COLO668 (cell line): ENCODE measurements around the gene SLC39A3.

Experiments
- DNase-seq: peaks from one replicate; lab custom pipeline; 2025; ENCODE audit not compliant: unreplicated experiment; lab: John Stamatoyannopoulos, UW

SLC39A3 gene

DNA sequence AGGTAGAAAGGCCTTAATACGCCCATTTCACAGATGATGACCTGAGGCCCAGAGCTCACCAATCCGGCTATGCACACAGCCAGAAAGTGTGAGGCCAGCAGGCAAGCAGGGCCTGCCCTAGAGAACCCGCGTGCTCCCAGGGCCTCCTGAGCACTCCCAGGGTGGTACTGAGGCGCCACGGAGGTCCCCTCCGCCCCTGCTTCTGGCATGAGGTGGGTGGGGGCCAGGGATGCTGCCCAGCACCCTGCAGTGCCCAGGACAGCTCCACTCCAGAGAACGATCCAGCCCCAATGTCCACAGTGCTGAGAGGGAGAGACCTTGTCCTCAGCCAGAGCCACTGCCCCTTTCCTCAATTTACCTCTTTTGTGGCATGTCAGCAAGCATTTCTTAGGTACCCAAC is 29.4 kb upstream of the SLC39A3 start:
- no peak for DNase-seq

- no peak for DNase-seq
Measured at GRCh38 chr19:2768365-2769132, 28.7 kb upstream of the SLC39A3 start.

DNA sequence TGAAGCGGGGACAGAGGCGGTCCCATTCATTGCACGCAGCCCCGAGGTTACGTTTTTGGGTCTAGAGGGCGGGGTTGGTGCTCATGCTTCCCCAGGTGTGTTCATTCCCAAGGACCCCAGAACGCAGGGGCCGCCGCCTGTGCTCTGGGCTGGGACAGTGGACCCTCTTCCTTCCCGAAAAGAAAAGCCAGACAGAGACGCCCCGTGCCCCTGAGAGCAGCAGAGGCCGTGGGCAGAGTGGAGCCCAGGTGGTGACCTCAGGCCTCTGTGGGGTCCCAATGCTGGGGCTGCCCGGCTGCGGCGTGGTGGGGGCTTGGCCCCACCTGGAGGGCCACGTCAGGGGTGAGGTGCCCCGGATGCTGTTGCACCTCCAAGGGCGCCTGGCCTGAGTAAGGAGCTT is 27.9 kb upstream of the SLC39A3 start:
- DNase-seq: no peak

DNA sequence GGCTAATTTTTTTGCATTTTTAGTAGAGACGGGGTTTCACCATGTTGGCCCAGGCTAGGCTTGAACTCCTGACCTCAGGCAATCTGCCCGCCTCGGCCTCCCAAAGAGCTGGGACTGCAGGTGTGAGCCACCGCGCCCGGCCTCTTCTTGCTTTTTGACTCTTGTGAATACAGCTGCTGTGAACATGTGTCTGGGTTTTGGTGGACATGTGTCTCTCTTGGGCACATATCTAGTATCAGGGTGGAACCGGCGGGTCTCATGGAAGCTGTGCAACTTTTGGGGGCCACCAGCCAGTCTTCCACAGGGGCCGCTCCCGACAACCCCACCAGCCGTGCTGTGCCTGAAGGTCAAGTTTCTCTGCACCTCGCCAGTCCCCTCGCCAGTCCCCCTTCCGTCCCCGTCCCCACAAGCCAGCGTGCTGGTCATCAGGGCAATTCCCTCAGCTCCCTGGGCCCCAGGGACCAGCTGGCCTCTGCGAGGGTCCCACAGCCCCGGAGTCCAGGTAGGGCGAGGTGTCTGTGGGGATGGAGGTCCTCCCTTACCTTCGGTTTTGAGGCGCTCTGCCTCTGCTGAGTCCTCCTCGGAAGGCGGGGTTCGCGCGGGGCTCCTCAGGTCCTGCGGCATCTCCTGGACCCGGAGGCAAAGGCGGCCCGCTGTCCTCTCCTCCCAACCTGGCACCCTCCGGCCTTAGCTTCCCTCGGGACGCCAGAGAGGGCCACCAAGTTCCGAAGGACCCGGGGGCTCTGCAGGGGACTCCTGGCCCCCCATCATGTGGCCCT is 27.0 kb upstream of the SLC39A3 start:
- no peak for DNase-seq

- DNase-seq: no peak
Measured at GRCh38 chr19:2765376-2765775, 25.6 kb upstream of the SLC39A3 start.

DNA sequence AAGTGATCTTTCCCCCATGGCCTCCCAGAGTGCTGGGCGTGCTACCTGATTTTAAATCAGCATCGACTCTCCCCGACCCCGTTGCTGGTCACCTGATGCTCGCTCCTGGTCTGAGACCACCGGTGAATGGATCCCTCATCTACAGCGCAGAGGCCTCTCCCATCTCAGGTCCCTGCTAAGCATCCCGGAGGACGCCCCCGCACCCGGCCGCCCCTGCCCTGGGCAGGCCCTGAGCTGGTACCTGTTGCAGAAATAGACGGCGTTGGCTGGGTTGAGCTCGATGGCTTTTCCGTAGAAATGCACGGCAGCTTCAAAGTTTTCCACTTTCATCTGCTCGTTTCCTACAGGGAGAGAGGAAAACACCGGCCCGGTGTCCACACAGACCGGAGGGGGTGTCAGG is 25.1 kb upstream of the SLC39A3 start:
- DNase-seq: no peak

- DNase-seq: no peak
Measured at GRCh38 chr19:2763687-2764086, 23.9 kb upstream of the SLC39A3 start.

- no peak for DNase-seq
Measured at GRCh38 chr19:2762783-2763496, 23.1 kb upstream of the SLC39A3 start.

DNA sequence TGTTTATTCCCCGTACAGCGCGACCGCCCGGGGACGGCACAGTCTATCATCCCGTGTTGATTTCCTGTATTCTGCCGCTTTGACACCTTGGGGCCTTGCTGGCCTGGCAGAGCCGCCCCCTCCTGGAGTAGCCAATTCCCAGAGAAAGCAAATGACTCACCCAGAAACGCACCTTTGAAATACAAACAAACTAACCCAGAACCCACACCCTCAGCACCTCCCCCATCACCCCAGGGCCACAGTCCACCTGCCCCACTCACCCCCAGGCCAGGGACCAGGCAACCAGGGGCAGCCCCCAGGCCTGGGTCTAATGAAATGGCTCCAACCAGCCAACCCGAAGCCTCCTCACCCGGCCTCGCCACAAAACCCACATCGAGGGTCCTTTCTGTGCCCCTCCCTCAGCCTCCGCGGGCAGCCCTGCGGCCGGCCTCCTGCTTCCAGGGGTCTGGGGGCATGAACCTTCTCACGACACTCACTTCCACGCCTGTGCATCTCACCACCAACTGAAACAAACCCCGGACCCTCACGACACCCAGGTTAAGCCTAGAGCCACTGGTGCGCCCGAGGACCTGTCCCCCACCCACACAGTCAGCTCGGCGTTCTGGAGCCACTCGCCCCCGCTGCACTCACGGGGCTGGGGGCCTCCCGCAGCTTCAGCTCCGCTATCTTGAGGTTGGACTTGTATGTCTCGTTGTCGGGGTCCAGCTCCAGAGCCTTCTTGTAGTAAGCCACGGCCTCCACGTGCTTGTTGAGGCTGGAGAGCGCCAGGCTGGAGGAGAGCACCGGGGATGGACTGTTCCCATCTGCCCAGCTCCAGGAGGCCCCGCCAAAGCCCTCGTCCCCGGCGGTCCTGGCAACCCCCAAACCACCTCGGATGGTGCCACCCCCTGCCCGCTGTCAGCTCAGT is 22.3 kb upstream of the SLC39A3 start:
- DNase-seq: no peak

GRCh38 chr19:2761309-2761677 is 21.5 kb upstream of the SLC39A3 start:
- no peak for DNase-seq

DNA sequence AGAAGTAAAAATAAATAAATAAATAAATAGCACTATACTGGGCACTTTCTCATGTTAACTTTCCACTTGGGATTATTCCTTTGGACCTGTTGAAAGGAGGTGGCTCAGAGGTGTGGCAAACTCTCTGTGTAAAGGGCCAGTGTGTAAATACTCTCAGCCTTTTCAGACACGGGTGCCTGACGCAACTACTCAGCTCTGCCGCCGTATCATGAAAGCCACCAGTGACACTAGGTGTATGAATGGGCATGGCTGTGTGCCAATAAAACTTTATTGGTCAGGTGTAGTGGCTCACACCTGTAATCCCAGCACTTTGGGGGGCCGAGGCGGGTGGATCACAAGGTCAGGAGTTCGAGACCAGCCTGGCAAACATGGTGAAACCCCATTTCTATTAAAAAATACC is 20.1 kb upstream of the SLC39A3 start:
- DNase-seq: no peak

- DNase-seq: no peak
Measured at GRCh38 chr19:2759362-2759761, 19.5 kb upstream of the SLC39A3 start.

GRCh38 chr19:2758601-2759313 is 18.9 kb upstream of the SLC39A3 start:
- DNase-seq: no peak

DNA sequence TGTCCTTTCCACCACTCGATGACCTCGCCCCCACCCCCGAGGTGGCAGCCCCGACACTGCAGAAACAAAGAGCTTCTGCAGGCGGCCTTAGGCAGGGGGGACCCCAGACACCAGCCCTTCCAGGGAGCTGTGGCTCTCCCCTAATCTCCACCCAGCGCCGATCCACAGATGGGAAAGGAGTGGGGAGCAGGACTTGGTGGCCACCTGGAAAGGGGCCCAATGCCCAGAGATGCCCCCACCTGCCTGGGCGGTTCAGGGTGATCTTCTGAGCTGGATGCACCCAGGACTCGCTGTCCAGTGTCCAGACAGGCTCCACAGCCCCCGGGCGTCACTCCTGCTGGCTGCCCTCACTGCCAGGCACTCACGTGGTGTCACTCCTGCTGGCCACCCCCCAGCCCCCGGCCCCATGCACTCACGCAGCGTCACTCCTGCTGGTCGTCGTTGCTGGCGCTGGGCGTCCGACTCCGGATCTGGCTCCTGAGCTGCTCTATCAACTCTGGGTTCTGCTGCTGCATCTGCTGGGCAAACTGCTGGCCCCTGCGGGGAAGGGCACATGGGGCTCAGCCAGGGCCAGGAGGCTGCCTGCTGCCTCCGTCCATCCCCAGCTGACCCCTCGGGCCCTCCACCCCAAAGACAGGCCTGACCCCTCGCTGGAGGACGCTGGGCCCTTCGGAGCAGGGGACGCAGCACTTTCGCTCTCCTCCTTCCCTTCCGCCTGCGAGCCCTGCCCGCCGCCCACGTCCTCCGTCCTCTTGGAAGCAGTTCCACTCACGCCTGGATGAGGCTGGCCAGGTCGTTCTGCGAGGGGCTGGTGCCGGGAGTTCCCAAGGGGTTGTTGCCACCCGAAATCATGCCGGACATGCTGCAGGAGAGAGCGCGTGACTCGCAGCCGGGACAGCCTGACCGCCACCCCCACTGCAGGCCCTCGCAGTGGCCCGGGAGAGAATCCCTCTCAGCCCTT is 17.4 kb upstream of the SLC39A3 start:
- no peak for DNase-seq

DNA sequence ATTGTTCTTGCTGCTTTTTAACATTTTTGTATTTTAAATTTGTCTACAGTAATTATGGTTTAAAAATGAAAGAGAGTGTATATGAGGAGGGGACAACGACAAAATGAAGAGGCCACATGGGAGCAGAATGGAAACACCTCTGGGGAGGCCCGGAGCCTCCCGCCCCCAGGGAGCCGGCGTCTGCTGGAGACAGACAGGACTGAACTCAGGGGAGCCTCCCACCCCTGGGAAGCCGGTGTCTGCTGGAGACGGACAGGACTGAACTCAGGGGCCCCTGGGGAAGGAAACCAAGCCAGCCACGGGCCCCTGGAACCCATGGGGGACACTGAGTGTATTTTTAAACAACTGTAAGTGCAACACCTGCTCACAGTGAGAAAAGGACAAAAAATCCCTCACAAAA is 16.7 kb upstream of the SLC39A3 start:
- DNase-seq: no peak

DNA sequence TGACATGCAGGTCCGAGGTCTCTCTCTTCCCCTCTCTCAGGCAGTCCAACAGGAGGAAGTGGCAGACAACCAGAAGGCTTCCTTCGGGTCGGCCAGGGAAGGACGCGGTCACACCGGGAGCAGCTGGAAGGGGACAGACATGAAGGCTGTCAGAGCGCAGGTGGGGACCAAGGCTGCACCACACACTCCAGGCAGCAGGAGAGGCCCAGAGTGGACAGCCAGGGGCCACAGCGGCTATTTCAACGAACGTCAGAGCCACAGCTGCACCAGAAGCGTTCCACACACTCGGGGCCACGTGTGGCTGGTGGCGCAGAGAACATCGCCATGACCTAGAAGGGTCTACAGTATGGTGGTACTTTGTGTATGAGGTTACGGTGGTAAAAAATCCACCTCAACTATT is 16.0 kb upstream of the SLC39A3 start:
- no peak for DNase-seq

- no peak for DNase-seq
Measured at GRCh38 chr19:2755448-2755705, 15.6 kb upstream of the SLC39A3 start.

- DNase-seq: no peak
Measured at GRCh38 chr19:2754659-2755447, 15.0 kb upstream of the SLC39A3 start.

DNA sequence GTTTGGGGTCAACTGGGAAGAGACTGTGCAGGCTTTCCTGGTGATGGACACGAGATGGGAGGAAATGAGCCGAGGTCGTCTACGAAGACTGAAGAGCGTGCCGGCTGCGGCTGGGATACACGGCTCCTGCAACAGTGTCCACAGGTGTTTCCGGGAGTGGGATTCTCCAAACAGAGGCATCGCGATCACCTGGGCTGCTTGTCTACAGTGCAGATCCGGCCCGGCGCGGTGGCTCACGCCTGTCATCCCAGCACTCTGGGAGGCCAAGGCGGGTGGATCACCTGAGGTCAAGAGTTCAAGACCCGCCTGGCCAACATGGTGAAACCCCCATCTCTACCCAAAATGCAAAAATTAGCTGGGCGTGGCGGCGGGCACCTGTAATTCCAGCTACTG is 11.6 kb upstream of the SLC39A3 start:
- DNase-seq: no peak
